Measurements from ENCODE around the gene WFS1. TPM values are rescaled to one million over a fixed set of nuclear protein-coding genes. Genes with fewer than 3 reads are reported as not detected.

WFS1 gene
- total RNA-seq, 1 donor from 2014 or later: 104 TPM

DNA sequence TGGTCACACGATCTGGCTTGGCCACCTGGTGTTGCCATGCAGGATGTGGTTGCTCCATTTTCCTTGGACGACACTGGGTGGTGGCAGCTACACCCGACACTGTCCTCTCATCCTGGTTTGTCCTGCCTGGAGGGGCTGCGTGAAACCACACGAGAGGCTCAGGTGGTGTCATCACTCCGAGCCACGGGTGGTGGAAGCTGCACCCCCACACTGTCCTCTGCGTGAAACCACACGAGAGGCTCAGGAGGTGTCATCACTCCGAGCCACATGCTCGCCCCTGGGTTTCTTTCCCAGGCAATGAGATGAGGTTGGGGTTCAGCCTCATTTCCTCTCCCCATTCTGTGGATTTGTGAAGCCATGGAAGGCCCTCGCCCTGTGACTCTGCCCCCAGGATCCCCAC, 34.3 kb downstream of the WFS1 start:
- Histone ChIP-seq H3K4me1 (peaks cover 3% of the 10 kb centered on the region), H3K27me3 (ENCODE audit: low read depth) (no peaks in the 10 kb centered on the region), H3K36me3 (peaks cover 51% of the 10 kb centered on the region), H3K4me3 (no peak overlapping the region), H3K9me3 (replicated peaks) (peaks cover 6% of the 10 kb centered on the region), H3K27ac (replicated peaks) (no peak overlapping the region)
- intact Hi-C loops (cut with micrococcal nuclease): no loop called here
- no peak for DNase-seq
- TF ChIP-seq, protein P1, sequence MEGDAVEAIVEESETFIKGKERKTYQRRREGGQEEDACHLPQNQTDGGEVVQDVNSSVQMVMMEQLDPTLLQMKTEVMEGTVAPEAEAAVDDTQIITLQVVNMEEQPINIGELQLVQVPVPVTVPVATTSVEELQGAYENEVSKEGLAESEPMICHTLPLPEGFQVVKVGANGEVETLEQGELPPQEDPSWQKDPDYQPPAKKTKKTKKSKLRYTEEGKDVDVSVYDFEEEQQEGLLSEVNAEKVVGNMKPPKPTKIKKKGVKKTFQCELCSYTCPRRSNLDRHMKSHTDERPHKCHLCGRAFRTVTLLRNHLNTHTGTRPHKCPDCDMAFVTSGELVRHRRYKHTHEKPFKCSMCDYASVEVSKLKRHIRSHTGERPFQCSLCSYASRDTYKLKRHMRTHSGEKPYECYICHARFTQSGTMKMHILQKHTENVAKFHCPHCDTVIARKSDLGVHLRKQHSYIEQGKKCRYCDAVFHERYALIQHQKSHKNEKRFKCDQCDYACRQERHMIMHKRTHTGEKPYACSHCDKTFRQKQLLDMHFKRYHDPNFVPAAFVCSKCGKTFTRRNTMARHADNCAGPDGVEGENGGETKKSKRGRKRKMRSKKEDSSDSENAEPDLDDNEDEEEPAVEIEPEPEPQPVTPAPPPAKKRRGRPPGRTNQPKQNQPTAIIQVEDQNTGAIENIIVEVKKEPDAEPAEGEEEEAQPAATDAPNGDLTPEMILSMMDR (IDR thresholded peaks at IDR 0.05; ENCODE audit: borderline replicate concordance): no peak

DNA sequence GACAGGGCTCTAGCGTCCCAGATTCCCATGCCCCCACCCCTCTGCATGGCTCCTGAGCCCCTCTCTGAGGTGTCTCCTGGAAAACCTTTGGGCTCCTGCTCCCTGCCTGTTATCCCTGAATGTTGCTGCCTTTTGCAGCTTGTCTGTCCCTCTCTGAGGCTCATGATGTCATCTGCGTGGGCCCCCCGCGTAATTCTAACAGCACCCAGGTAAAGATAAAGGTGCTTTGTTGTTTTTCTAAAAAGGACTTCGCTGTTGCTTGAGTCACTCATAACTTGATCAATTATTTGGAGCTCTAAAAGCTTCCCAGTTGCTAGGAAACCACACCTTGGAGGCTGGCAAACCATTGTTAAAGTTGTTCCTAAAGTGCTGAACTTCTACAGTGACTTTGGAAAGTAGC, 36.6 kb downstream of the WFS1 start:
- intact Hi-C loops (cut with micrococcal nuclease): no loop called here
- TF ChIP-seq, protein P1 (IDR thresholded peaks at IDR 0.05; ENCODE audit: borderline replicate concordance): no peak
- Histone ChIP-seq H3K27ac (replicated peaks) (no peak overlapping the region), H3K4me3 (no peak overlapping the region), H3K4me1 (peaks cover 15% of the 10 kb centered on the region), H3K27me3 (ENCODE audit: low read depth) (no peaks in the 10 kb centered on the region), H3K36me3 (peaks cover 37% of the 10 kb centered on the region), H3K9me3 (replicated peaks) (peaks cover 6% of the 10 kb centered on the region)
- no peak for DNase-seq

DNA sequence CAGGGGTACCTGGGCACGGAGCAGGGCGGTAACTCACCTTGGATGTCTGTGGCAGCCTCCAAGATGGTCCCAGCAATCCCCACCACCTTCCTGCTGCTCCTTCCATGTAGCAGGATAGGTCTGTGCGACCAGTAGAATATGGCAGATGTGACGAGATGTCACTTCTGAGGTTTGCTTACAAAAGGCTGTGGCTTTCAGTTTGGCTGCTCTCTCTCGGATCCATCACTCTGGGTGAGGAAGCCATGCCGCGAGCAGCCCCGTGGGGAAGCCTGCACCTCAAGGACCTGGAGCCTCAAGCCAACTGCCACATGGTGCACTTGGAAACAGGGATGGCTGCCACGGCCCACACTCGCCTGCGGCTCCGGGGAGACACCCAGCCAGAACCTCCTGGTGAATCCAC, 37.6 kb downstream of the WFS1 start:
- intact Hi-C loops (cut with micrococcal nuclease): no loop called here
- Histone ChIP-seq H3K4me1 (peaks cover 15% of the 10 kb centered on the region), H3K4me3 (no peak overlapping the region), H3K36me3 (peaks cover 27% of the 10 kb centered on the region), H3K27ac (replicated peaks) (no peak overlapping the region), H3K27me3 (ENCODE audit: low read depth) (no peaks in the 10 kb centered on the region), H3K9me3 (replicated peaks) (peaks cover 6% of the 10 kb centered on the region)
- TF ChIP-seq, protein P1 (IDR thresholded peaks at IDR 0.05; ENCODE audit: borderline replicate concordance): no peak
- no peak for DNase-seq

DNA sequence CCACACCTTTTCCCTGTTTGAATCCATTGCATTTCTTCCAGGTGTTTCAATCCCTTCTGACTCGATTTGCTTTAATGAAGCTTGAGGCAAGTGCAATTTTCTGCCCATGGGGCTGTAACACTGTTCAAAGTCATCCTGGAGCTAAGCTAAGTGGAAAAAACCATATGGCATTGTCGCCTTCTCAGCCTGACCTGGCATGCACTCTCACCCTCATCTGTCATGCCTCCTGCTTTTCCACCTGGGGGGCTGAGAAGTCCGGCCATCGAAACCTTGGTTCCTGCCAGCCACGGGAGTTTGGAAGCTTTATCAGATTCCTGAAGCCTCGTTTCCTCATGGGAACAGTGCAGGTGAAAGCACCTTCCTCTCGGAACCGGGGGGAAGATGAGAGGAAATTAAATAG, 38.2 kb downstream of the WFS1 start:
- no peak overlapping the region for H3K4me3 ChIP-seq
- no peak overlapping the region for H3K27ac ChIP-seq (replicated peaks)
- TF ChIP-seq, protein P1 (IDR thresholded peaks at IDR 0.05; ENCODE audit: borderline replicate concordance): no peak
- intact Hi-C loops (cut with micrococcal nuclease): no loop called here
- H3K9me3 ChIP-seq (replicated peaks): peaks cover 6% of the 10 kb centered on the region
- peaks cover 21% of the 10 kb centered on the region for H3K36me3 ChIP-seq
- H3K27me3 ChIP-seq (ENCODE audit: low read depth): no peaks in the 10 kb centered on the region
- DNase-seq: no peak
- peaks cover 15% of the 10 kb centered on the region for H3K4me1 ChIP-seq

DNA sequence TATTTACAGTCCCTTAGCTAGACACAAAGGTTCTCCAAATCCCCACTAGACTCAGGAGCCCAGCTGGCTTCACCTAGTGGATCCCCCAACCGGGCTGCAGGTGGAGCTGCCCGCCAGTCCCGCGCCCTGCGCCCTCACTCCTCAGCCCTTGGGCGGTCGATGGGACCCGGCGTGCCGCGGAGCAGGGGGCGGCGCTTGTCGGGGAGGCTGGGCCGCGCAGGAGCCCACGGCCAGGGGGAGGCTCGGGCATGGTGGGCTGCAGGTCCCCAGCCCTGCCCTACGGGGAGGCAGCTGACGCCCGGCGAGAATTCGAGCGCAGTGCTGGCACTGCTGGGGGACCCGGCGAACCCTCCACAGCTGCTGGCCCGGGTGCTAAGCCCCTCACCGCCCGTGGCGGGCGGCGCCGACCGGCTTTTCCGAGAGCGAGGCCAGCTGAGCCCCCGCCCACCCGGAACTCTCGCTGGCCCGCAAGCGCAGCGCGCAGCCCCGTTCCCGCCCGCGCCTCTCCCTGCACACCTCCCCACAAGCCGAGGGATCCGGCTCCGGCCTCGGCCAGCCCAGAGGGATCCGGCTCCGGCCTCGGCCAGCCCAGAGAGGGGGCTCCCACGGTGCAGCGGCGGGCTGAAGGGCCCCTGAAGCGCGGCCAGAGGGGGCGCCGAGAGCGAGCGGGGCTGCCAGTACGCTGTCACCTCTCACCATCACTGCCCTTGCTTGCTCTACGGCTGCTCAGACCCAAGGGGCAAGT, 39.4 kb downstream of the WFS1 start:
- intact Hi-C loops (cut with micrococcal nuclease): no loop called here

More for the DNA sequence above, 39.4 kb downstream of the WFS1 start:
- Histone ChIP-seq H3K4me1 (peaks cover 15% of the 10 kb centered on the region), H3K27ac (replicated peaks) (peak overlapping the region; percentile 73), H3K27me3 (ENCODE audit: low read depth) (no peaks in the 10 kb centered on the region), H3K9me3 (replicated peaks) (peaks cover 6% of the 10 kb centered on the region), H3K36me3 (peaks cover 9% of the 10 kb centered on the region), H3K4me3 (peak overlapping the region; percentile 74)
- TF ChIP-seq, protein P1 (IDR thresholded peaks at IDR 0.05; ENCODE audit: borderline replicate concordance): peak; percentile 31
- DNase-seq: no peak
